Colonic mucosa (tissue), 4 donors: ENCODE data around the gene EIF5A2. TPM values are rescaled to one million over a fixed set of nuclear protein-coding genes. Genes with fewer than 3 reads are reported as not detected.
"Not testable (repeated sequence)": the region's sequence is repeated elsewhere in the genome, so short reads cannot be mapped to it uniquely, and the experiment has no call there.

Experiments
- DNase-seq: peaks from one replicate; pipeline ENCODE4 v3.0.0-alpha.2; 2020
- H3K27ac ChIP-seq: fragments of 200-600 bp; one replicate; pipeline ENCODE4 v1.8.0; 2021
- H3K27me3 ChIP-seq: fragments of 200-600 bp; one replicate; pipeline ENCODE4 v1.8.0; 2021
- H3K36me3 ChIP-seq: fragments of 200-600 bp; one replicate; pipeline ENCODE4 v1.8.0; 2021
- H3K4me1 ChIP-seq: fragments of 200-600 bp; one replicate; pipeline ENCODE4 v1.8.0; 2021; ENCODE audit warnings: mild to moderate bottlenecking
- H3K4me3 ChIP-seq: fragments of 200-600 bp; one replicate; pipeline ENCODE4 v1.8.0; 2021
- H3K9ac ChIP-seq, 2 donors: one replicate each; pipeline ENCODE4 v1.7.0; 2013; ENCODE audit warnings: control low read depth in 2 of 2, low read depth in 2 of 2, low read length in 2 of 2
- H3K9me3 ChIP-seq: fragments of 200-600 bp; one replicate; pipeline ENCODE4 v1.8.0; 2021
- CTCF ChIP-seq: fragments of 200-600 bp; IDR thresholded peaks from one replicate; pipeline ENCODE4 v1.8.0; 2022; ENCODE audit warnings: antibody characterized with exemption, mild to moderate bottlenecking
- intact Hi-C: fragments of 100-400 bp; cut with DNase I; formaldehyde crosslinking; loops from one replicate; pipeline ENCODE4 v1.14.1; 2022
- total RNA-seq, 2 donors: library from RNA; stranded (reverse); fragmentation: NEBNext Ultra II Directional in 1 of 2; extraction: Animal tissue kit (Norgen Biotek cat#: 25700) in 1 of 2; gene quantifications; one replicate each; pipeline ENCODE4 v1.2.1, GENCODE V29; 2021
- donor health status: healthy.
- donor health status: DM: no; HTN: no; CAD: no.
- donor health status: DM: no; HTN: no; CAD: no.

EIF5A2 gene
- total RNA-seq, 2 donors from 2014 or later: 6.1 to 9.6 TPM

GRCh38 chr3:170947018-170947769 is 38.8 kb upstream of the EIF5A2 start:
- H3K36me3 ChIP-seq: no peaks in the 10 kb centered on the region
- DNase-seq: no peak
- H3K9ac ChIP-seq: no peak overlapping the region
- no peaks in the 10 kb centered on the region for H3K9me3 ChIP-seq
- no peak for TF ChIP-seq CTCF
- no peaks in the 10 kb centered on the region for H3K4me1 ChIP-seq
- H3K27me3 ChIP-seq: no peaks in the 10 kb centered on the region
- no peak overlapping the region for H3K27ac ChIP-seq
- intact Hi-C loops: no loop called here
- no peak overlapping the region for H3K4me3 ChIP-seq

- intact Hi-C loops: no loop called here
- Histone ChIP-seq H3K36me3 (no peaks in the 10 kb centered on the region), H3K27ac (no peak overlapping the region), H3K27me3 (no peaks in the 10 kb centered on the region), H3K9me3 (no peaks in the 10 kb centered on the region), H3K4me3 (no peak overlapping the region), H3K4me1 (no peaks in the 10 kb centered on the region), H3K9ac (no peak overlapping the region)
- TF ChIP-seq CTCF: no peak
- no peak for DNase-seq
Measured at GRCh38 chr3:170942011-170942410, 33.6 kb upstream of the EIF5A2 start.

GRCh38 chr3:170941551-170941950 is 33.1 kb upstream of the EIF5A2 start:
- no peak overlapping the region for H3K27ac ChIP-seq
- no peaks in the 10 kb centered on the region for H3K9me3 ChIP-seq
- no peak for TF ChIP-seq CTCF
- no peak for DNase-seq
- no peaks in the 10 kb centered on the region for H3K27me3 ChIP-seq
- intact Hi-C loops: no loop called here
- no peaks in the 10 kb centered on the region for H3K4me1 ChIP-seq
- no peak overlapping the region for H3K4me3 ChIP-seq
- no peak overlapping the region for H3K9ac ChIP-seq
- no peaks in the 10 kb centered on the region for H3K36me3 ChIP-seq

GRCh38 chr3:170933039-170933438 is 24.6 kb upstream of the EIF5A2 start:
- H3K9ac ChIP-seq, H3K27me3 ChIP-seq, H3K4me1 ChIP-seq, intact Hi-C loops, H3K9me3 ChIP-seq, H3K36me3 ChIP-seq, H3K4me3 ChIP-seq, H3K27ac ChIP-seq, DNase-seq: not testable (repeated sequence)

GRCh38 chr3:170923553-170923952 is 15.1 kb upstream of the EIF5A2 start:
- H3K27me3 ChIP-seq, H3K4me3 ChIP-seq, H3K27ac ChIP-seq, intact Hi-C loops, H3K9me3 ChIP-seq, H3K9ac ChIP-seq, H3K36me3 ChIP-seq, H3K4me1 ChIP-seq, DNase-seq: not testable (repeated sequence)

GRCh38 chr3:170918715-170919114 is 10.3 kb upstream of the EIF5A2 start:
- Histone ChIP-seq H3K9me3 (no peaks in the 10 kb centered on the region), H3K27ac (no peak overlapping the region), H3K36me3 (no peaks in the 10 kb centered on the region), H3K9ac (no peak overlapping the region), H3K4me3 (no peak overlapping the region), H3K27me3 (no peaks in the 10 kb centered on the region), H3K4me1 (no peaks in the 10 kb centered on the region)
- no peak for TF ChIP-seq CTCF
- intact Hi-C loops: no loop called here
- DNase-seq: no peak
